GM12891 (cell line): Measurements from ENCODE around the gene SYT1.

ENCODE experiments used
- POLR2A ChIP-seq: IDR thresholded peaks from 2 replicates; pipeline ENCODE4 v1.6.1; 2011; ENCODE audit warnings: low read depth, low read length, control low read depth
- POLR2AphosphoS5 ChIP-seq: IDR thresholded peaks from 2 replicates; pipeline ENCODE4 v1.6.1; 2011; ENCODE audit warnings: low read depth, low read length, control low read depth
- SPI1 ChIP-seq: IDR thresholded peaks from 2 replicates; pipeline ENCODE4 v1.6.1; 2011; ENCODE audit warnings: low read depth, low read length, control low read depth

- no peak for TF ChIP-seq POLR2A
- no peak for TF ChIP-seq POLR2AphosphoS5
- no peak for TF ChIP-seq SPI1
These were observed 259.8 kb downstream of the SYT1 start for GRCh38 chr12:79124385-79124784.
